ENCODE measurements around the gene SEMA3D.

The SEMA3D gene

DNA sequence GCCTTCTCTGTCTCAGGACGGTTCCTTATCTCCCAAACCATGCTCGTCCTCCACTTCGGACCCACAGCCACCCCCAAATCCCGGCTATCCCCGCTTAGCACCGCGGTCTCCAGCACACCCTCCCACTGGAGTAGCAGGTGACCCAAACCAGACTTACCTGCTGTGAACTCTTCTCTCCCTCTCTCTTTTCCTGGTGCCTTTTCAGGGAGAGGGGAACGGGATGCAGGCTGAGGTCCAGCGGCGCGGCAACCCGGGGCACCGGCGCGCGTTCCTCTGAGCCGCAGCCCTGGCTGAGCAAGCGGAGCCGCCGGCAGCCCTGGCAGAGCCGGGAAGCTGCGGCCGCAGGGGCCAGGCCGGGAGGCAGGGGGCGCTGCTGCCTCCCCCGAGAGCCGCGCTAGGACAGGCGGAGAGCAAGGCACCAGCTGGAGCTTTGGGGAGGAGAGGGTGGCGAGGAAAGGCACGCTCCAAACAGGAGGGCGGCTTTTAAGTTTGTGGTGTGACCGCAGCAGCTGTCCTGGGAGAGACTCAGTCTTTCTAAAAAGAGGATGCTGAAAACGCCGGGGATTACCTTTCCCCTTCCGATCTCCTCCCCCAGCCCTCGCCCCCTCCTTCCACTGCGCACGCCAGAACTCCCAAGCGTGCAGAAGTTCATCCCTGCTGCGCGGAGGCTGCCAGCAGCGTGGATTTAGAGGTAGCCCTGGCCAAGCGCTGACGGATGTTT lies at the start of gene SEMA3D:
Gene SEMA3D, minus strand, starts transcription at position 536 of the 721 bp plus-strand sequence. CDS start 65,165 bp downstream, outside the sequence.
- no peak for DNase-seq (ENCODE audit: low spot score)

DNA sequence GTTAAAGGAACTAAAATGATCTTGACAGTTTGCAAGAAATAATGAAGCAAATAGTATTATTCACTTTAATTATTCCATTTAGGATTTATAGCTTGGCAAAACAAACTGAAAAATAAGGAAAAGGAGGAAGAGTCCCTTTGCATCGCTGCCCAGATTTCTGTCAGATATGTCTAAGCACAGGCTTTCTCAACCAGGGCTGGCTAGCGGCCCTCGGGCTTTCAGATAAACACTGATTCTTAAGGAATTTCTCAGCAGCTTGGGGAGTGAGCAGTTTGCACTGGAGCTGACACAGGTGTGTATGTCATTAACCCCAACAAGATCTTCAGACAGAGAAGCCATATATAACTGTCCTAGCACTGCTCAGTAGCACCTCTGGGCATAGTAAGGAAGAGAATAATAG lies 47.9 kb upstream of the SEMA3D start:
- DNase-seq (ENCODE audit: low spot score): no peak

DNA sequence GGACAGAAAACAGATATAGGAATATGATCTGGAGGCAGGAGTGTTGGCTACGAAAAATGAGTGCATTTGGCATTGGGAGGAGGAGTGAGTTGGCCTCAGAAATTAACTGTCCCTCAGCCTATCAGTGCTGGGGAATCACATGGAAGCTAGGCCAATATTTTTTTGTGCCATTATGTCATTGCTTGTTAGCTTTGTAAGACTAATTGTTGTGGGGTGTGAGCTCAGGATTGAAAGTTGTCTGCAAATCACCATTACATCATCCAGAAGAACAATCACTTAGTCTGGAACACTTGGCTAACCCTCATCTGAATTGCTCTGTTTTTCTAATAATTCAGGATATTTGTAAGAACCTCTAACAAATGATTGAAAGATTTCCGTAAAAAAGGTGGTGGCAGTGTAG lies 45.2 kb upstream of the SEMA3D start:
- DNase-seq (ENCODE audit: low spot score): no peak

DNA sequence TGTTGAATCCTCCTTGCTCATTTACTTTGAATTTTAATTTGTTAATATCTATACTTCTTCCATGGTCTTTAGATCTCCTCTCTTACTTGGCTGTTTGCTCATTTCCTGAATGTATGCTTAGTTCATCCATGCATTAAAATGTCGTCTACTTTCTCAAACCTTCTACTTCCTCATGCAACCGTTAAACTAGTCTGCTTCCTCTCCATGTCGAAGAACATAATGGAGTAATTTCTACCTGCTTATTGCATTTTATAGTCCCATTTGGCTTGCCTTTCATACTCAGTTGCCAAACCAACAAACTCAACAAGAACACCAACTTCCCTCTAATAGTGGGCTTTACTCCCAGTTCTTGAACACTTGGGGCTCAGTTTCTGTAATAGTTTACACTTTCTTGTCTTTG lies 43.8 kb upstream of the SEMA3D start:
- DNase-seq (ENCODE audit: low spot score): no peak

DNA sequence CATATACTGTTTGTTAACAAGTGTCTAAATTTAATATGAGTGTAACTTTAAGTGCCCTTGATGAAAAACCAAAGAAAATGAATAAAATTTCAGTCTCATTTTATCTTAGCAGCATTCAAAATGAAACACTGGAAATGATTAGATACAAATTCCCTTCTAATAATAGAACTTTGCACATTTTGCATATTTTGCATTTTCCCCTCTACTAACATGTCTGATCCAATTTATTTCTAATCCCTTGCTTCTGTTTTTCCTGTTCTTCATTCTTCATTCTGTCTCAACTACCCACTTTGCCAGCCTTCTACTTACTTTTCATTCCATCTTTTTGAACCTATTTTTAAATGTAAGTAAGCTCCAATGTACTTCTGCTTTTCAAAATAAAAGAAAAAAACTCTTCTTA lies 42.7 kb upstream of the SEMA3D start:
- no peak for DNase-seq (ENCODE audit: low spot score)

DNA sequence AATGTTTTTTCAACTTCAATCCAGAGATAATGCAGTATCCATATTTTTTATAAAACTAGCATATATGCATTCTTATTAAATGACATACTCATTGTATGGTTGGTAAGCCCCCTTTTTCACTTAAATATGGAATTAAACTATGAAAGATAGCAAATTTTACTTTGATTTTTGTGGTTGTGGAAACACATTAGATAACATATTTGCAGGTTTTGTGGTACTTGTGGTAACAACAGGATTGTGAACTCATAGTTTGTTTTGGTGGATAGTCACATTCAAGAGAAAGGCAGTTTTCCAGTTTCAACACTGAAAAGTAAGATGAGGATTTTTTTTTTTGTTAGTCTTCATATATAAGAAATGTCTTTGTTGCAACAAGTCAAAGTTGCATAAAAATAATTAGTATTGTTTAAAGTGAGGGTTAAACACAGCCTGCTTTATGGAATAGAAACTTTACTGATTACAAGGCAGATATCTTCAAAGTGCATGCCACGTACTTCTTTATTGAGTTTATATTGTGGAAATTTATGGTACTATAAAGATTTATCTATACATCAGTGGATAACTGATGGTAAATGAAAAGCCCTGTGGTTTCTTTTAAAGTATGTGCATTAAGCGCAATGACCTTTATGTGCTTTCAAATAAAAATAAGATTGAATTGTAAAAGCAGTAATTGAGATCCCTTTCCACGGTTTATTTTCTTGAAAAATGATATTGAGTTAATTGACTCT lies 39.7 kb upstream of the SEMA3D start:
- DNase-seq (ENCODE audit: low spot score): no peak

DNA sequence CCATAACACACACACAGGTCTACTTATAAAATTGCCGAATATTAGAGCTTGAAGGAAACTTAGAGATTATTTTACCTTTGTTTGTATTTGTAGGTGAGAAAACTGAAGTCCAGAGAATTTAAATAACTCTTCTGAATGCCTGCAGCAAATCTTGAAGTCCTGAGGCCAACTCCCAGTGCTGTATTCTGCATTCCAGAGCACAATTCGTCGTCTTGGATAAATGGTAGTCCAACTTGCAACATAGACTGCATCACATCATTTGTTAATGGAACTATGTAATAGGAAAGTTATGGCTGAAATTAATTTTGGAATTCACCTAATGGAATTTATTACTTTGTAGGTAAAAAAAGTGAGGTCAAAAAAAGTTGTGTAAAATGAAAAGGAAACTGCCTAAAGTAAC lies 37.3 kb upstream of the SEMA3D start:
- no peak for DNase-seq (ENCODE audit: low spot score)

DNA sequence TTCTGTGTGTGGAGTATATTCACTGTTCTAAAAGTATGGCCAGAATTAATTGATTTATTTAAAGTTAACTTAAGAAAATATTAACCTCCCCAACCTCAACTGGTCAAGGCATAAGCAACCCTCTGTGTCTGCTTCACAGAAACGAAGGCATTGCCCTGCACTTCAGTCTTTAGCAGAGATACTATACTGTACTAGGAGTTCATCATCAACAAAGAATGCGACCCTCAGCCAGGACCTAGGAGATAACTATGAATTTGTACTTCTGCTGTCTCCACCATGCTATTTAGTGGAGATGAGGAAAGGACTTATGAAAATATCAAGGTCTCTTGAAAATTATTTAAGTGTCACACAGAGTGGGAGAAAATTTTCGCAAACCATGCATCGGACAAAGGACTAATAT lies 35.7 kb upstream of the SEMA3D start:
- no peak for DNase-seq (ENCODE audit: low spot score)

DNA sequence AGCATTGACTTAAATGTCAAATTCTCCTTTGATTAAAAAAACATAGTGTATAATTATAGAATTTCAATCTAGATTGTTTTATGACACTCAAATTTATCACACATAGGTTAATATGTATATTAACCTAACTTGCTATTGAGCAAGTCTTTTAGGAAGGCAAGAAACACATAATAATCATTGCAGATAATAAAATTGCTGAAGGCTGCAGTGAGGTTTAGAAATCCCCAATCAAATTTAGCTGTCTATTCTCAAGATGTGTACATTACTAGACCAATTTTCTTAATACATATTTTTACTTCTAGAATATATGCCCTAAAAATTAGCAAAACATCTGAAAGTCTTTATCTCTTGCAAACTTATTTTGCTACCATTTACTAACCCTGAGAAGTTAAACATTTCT lies 34.9 kb upstream of the SEMA3D start:
- no peak for DNase-seq (ENCODE audit: low spot score)

DNA sequence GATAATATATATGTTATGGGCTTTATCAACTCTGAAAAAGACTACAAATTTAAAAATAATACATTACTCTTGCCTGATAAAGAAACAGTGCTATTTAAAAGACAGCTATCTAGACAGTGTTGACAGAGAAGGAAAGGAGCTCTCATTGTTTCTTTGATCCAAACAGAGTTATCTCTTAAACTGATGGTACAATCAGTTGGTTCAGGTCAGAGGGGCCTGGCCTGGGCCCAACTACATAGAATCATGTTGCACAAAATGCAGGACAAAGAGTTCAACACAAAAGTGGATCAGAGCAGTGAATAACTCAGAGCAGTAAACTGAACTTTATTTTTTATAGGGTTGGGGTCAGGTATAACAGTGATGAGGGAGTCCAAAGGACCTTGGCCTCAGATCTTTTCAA lies 33.8 kb upstream of the SEMA3D start:
- no peak for DNase-seq (ENCODE audit: low spot score)

DNA sequence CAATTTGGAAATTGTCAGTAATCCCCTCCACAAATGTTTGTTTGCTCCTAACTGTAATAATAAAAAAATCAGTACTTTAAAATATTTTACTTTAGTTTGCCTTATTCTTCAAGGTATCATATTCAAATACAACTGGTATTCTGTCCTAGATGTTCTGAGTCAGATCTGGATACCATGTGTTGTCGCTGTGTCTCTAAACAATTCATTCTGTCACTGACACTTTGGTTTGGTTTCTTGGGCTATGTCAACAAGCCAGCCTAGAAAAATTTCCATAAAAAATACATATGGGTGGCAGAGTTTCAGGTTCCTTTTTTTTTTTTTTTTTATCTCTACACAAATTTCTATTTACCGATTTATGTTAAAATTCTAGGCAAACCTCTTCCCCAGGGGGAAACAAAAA lies 33.2 kb upstream of the SEMA3D start:
- no peak for DNase-seq (ENCODE audit: low spot score)

DNA sequence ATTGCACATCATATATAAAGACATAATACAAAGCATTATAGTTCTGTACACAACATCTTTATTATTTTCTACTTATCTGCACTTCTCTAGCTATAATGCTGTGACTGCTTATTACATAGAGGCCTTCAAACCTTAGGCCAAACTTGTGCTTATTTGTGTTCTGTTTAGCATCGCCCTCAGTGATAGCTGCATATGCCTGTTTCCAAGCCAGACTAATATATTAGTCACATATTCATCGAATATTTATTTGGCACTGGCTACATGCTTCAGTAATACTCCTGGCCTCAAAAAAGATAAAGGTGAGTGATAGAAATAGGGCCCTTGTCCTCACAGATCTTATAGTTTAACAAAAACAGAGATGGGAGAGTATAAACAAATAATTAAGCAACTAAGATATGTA lies 30.2 kb upstream of the SEMA3D start:
- no peak for DNase-seq (ENCODE audit: low spot score)

DNA sequence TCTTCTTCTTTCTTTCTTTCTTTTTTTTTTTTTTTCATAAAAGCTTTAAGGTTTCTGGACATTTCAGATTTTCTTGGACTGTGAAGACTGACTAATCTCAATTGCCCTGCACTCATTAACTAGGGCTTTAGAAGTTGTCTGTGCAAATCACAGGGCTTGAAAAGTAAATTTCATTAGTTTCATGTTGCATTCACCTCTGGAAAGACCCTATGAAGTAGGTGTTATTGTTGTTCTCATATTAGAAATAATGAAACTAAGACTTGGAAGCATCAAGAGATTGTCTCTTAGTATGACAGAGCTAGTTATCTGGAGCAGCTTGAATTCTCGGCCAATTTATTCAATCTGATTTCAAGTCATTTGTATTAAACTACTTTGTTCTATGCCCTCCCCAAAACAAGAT lies 28.2 kb upstream of the SEMA3D start:
- DNase-seq (ENCODE audit: low spot score): no peak

DNA sequence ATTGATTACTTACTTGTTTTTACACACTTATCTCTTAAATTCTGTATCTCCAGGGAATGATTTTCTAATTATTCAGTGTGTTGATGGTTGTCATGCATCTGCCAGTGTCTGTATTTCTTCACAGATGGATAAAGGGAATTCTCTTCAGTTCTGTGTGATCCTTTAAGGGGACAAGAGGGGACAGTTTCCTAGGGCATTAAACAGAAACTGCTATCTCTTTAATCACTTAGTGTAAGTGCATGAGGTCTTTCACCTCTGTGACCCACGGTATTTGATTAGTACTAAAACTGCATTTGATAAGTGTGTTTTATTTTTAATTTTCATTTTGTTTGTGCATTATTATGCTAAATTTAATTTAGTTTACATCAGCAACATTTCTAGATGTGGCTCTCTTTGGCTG lies 26.6 kb upstream of the SEMA3D start:
- DNase-seq (ENCODE audit: low spot score): no peak

DNA sequence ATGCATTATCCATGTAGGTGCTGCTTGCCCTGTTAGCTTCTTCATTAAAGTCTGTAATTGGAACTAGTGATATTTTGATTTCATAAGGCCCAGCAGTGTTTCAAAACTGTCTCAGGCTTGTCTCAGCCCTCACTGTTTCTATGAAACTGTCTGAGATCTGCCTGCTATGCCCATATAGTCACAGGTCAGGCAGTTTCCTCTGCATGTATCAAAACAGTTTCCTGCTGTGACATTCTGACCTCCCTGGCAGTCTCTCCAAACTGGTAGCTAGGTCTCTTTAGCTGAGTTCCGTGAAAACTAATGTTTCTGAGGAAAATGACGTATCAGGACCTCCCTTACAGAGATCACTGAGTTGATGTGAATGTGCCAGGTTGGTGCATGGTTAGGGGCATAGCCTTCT lies 18.9 kb upstream of the SEMA3D start:
- no peak for DNase-seq (ENCODE audit: low spot score)

DNA sequence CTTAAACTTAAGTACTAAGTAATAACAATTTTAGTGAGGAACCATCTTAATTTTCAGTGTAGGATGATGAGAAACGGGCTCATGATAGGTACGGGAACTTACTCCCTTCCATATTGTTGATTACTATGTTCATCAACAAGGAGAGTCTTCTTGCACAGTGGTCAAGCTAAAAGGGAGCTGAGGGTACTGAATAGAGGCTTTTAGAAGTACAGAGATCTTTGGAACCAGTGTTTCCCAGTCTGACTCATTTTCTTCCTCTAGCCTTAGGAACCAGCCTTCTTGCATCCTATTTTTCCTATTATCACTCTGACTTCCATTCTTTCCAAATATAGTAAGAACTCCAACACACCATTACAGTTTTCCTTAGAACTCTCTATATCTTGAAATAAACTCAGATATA lies 17.6 kb upstream of the SEMA3D start:
- DNase-seq (ENCODE audit: low spot score): no peak

DNA sequence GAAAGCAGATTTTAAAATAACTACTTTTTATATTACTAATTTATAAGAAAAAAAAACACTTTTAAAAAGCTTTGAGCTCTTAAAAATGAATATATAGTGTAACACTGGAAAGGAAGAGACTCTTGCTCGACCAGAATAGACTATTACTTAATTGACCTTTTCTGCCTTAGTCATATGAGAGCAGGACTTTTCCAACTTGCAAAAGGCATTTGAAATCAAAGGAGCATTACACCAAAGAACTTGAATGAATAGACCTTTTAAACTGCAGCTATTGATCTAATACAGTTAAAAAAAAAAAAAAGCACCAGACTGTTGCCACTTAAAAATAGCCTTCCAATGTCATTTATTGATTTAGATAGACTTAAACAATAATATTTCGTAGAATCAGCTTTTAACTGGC lies 17.2 kb upstream of the SEMA3D start:
- no peak for DNase-seq (ENCODE audit: low spot score)

DNA sequence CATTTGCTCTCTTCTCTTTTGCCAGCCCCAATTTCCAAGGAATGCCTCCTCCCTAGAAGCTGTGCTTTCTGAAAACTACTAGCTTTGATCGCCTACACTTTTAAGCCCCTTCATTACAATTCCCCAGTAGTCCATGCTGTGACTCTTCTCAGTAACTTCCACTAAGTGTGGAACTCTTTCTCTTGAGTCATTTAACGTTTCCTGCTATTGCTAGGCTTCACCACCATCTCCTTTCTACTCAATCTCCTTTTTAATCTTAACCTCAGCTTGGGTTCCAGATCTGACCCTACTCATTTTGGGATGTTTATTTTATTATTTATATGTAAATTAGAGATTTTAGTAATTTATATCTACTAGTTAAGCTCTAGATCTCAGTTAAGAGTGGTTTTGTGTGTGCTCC lies 14.4 kb upstream of the SEMA3D start:
- DNase-seq (ENCODE audit: low spot score): no peak

DNA sequence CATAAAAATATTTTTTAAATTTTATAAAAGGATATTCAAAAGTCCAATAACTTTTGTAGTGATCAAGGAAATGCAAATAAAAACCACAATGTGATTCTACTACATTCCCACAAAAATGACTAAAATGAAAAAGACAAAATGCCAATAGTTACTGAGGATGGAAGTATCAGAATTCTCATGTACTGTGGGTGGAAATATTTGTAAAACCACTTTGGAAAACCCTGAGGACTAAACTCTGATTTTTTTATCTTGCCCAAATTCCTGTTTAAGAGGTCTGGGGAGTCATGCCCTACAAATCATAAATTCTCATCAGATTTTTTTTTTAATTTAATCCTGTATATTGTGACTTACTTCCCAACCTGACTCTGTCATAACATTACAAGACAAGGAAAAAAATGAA lies 9.8 kb upstream of the SEMA3D start:
- no peak for DNase-seq (ENCODE audit: low spot score)

DNA sequence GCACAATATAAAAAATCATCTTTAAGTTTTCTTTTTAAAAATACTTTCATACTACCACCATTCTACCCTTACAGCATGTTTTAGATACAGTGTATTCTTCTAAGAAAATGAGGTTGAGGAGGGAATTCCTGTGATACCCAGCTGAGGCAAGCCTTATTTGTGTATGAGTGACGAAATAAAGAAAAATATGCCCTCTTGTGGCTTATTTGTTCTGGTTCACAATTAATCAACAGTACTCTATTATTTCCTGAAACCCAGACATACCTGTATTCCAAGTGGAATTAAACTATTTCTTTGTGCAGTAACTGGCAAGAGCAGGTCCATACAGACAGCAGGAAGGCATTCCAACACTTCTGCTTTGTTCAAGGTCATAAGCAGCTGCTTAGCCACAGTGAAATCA lies 4.5 kb upstream of the SEMA3D start:
- DNase-seq (ENCODE audit: low spot score): peak; percentile 55

DNA sequence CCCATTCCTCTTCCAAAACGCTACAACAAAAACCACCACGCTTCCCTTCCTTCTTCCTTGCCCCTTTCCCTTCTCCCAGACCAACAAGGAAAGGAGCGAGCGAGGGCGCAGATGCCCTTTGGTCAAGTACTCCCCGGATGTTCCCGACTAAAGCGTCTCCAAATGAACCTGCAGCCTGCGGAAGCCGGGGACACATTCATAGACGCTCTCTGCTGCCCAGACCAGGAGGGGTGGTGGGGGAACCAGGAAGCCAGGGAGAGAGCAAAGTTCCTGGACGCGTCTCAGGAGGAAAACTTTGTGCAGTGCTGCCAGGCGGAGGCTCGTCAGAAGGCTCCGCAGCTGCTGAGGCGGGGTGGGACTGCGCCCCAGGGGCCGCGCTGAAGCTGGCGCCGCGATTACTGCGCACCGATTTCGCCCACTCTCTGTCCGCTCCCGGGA lies 754 bp downstream of the SEMA3D start:
- no peak for DNase-seq (ENCODE audit: low spot score)

DNA sequence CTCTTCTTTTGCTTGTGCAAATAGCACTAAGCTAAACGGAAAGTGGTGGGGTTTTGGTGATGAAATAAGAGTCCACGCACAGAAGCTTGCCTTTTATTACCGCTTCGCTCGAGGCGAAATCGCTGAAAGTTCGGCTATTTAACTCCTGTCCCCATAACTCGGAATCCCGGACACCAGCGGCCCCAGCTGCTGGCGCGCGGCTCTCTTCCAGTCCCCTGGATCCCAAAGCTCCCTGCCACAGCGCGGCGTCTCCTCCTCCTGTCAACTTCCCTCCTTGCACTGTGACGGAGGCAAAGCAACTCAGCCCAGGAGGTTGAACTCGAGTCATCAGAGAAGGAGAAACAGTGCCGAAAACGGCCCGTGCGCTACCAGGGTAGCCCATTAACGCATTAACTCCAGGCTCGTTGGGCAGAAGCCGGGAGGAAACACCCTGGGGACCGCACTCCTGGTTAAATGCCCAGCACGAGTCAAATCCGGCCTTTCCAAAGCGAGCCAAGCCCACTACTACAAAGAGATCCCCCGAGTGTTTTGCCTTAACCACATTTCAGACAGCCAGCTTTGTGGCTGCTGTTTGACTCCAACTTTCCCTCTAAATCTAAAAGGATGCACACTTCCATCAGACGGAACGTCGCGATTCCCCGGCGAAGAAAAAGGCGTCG lies 1.3 kb downstream of the SEMA3D start:
- DNase-seq (ENCODE audit: low spot score): no peak

Data from SW480 (cell line).